Adrenal gland (tissue), 5 donors: ENCODE data around the gene EIF4E1B.

Experiments used
- CTCF ChIP-seq, 6 experiments: fragments of 450-650 bp in 4 of 6; fragments of 200-600 bp in 2 of 6; sonication (generic) in 1 of 6; IDR thresholded peaks; 1 replicate in 5 of 6; 2 replicates in 1 of 6; pipeline versions ENCODE4 v1.5.1 to v1.8.0; 2016 to 2021; ENCODE audit warnings: antibody characterized with exemption in 6 of 6, mild to moderate bottlenecking in 2 of 6, moderate library complexity in 1 of 6
- POLR2A ChIP-seq, 2 donors: fragments of 450-650 bp; IDR thresholded peaks; one replicate each; pipeline ENCODE4 v1.6.1; 2017; ENCODE audit warnings: antibody characterized with exemption in 2 of 2, mild to moderate bottlenecking in 2 of 2, moderate library complexity in 1 of 2
- donor health status: DM: no; HTN: no; CAD: no.

GRCh38 chr5:176608142-176608705, 22.3 kb upstream of the EIF4E1B start:
- TF ChIP-seq CTCF (IDR thresholded peaks at IDR 0.05): no peak
- no peak for TF ChIP-seq POLR2A (IDR thresholded peaks at IDR 0.05)
